Suprapubic skin (tissue), 4 donors: ENCODE data around the gene ASPN. TPM values are rescaled to one million over a fixed set of nuclear protein-coding genes. Genes with fewer than 3 reads are reported as not detected.

ENCODE experiments used
- DNase-seq, 2 donors: peaks; one replicate each; pipeline ENCODE4 v3.0.0-alpha.2; 2019; ENCODE audit warnings: low spot score in 2 of 2
- H3K27ac ChIP-seq: fragments of 200-600 bp; sonication (generic); one replicate; pipeline ENCODE4 v1.5.1; 2019
- H3K27me3 ChIP-seq: fragments of 200-600 bp; sonication (generic); one replicate; pipeline ENCODE4 v1.5.1; 2019
- H3K36me3 ChIP-seq: fragments of 200-600 bp; sonication (generic); one replicate; pipeline ENCODE4 v1.5.1; 2019
- H3K4me1 ChIP-seq: fragments of 200-600 bp; sonication (generic); one replicate; pipeline ENCODE4 v1.5.1; 2019
- H3K4me3 ChIP-seq: fragments of 200-600 bp; sonication (generic); one replicate; pipeline ENCODE4 v1.5.1; 2019; ENCODE audit warnings: mild to moderate bottlenecking
- H3K9me3 ChIP-seq: fragments of 200-600 bp; sonication (generic); one replicate; pipeline ENCODE4 v1.5.1; 2019
- CTCF ChIP-seq, 2 donors: fragments of 200-600 bp in 1 of 2; fragments of 450-650 bp in 1 of 2; sonication (generic) in 1 of 2; IDR thresholded peaks; one replicate each; pipeline ENCODE4 v1.5.1; 2016 to 2019; ENCODE audit warnings: antibody characterized with exemption in 2 of 2, mild to moderate bottlenecking in 1 of 2, moderate library complexity in 1 of 2
- EP300 ChIP-seq: sonication (generic); formaldehyde crosslinking; IDR thresholded peaks from one replicate; pipeline ENCODE4 v1.6.1; 2017; ENCODE audit warnings: antibody characterized with exemption
- POLR2A ChIP-seq, 2 donors: fragments of 450-650 bp; IDR thresholded peaks; one replicate each; pipeline ENCODE4 v1.6.1; 2017; ENCODE audit warnings: antibody characterized with exemption in 2 of 2, mild to moderate bottlenecking in 2 of 2, moderate library complexity in 2 of 2
- POLR2AphosphoS5 ChIP-seq, 3 donors: sonication (generic); formaldehyde crosslinking; IDR thresholded peaks; one replicate each; pipeline ENCODE4 v1.6.1; 2017; ENCODE audit warnings: antibody characterized with exemption in 3 of 3
- WGBS: methylation state at CpG from one replicate; pipeline ENCODE4 v1.1.5; 2018; 5-methylcytosine and 5-hydroxymethylcytosine counted together
- total RNA-seq, 4 donors: library from RNA; depleted of rRNA; stranded (reverse); fragments of >200 nt; gene quantifications; one replicate each; pipeline ENCODE4 v1.1.0, GENCODE V29; 2016

Gene ASPN
- total RNA-seq, 4 donors from 2014 or later, result 2.8 to 13.3 (median 5.3) TPM

DNA sequence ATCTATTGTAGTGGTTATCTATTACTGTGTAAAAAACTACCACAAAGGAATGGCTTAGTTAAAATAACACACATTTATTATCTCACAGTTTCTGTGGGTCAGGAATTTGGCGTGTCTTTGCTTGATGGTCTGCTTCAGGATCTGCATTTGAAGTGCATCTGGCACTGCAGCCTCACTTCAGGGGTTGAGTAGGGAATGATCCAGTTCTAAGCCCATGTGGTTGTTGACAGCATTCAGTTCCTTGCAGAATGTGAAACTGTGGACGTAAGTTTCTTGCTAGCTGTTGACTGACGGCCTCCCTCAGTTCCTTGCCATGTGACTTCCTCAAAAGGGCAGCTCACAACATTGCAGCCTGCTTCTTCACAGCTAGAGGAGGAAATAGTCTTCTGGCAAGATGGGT, 75.8 kb downstream of the ASPN start:
- H3K9me3 ChIP-seq, result no peaks in the 10 kb centered on the region
- no peak for DNase-seq
- peaks cover 17% of the 10 kb centered on the region for H3K4me1 ChIP-seq
- H3K4me3 ChIP-seq, result no peak overlapping the region
- no peaks in the 10 kb centered on the region for H3K36me3 ChIP-seq
- TF ChIP-seq POLR2A (IDR thresholded peaks at IDR 0.05) (no peak), EP300 (no peak), POLR2AphosphoS5 (IDR thresholded peaks at IDR 0.05) (no peak), CTCF (IDR thresholded peaks at IDR 0.05) (no peak)
- 34% methylated on average over 3 of the region's 3 CpGs for WGBS
- no peaks in the 10 kb centered on the region for H3K27me3 ChIP-seq
- H3K27ac ChIP-seq, result peak overlapping the region; percentile 16

Other genes starting within 250 kb of the ASPN start
- gene IARS1, start 188.8 kb downstream of the ASPN start, total RNA-seq, result 100 to 1,000 TPM in 1 of 4 donors, 10 to 100 TPM in 3; 58.8 to 152 (median 80.0) TPM
- 10 to 100 TPM; 21.8 to 80.1 (median 33.9) TPM for gene NOL8, start 157.2 kb downstream of the ASPN start, total RNA-seq
- gene CENPP, start 156.6 kb downstream of the ASPN start, total RNA-seq, result 10 to 100 TPM; 14.1 to 39.5 (median 19.2) TPM
- gene OGN, start 77.9 kb downstream of the ASPN start, total RNA-seq, result 1 to 10 TPM in 3 of 4 donors, under 1 TPM in 1; 0.97 to 2.4 (median 1.6) TPM
- 1 to 10 TPM; 2.5 to 5.2 (median 2.7) TPM for gene OMD, start 58.0 kb downstream of the ASPN start, total RNA-seq
- 1 to 10 TPM; 3.1 to 6.1 (median 4.3) TPM for gene ECM2, start 53.5 kb upstream of the ASPN start, total RNA-seq
- gene IPPK, start 187.6 kb upstream of the ASPN start, total RNA-seq, result 10 to 100 TPM; 45.0 to 53.6 (median 50.0) TPM